DND-41 (cell line): ENCODE data around the gene UBE2D2.

ENCODE experiments used
- ATAC-seq: fragments of 200-7000 bp; cut with Tn5 transposase; 3 replicates; pipeline ENCODE4 v1.9.1; 2021; ENCODE audit warnings: low read depth; ENCODE audit not compliant: insufficient read depth
- DNase-seq: peaks from one replicate; pipeline ENCODE4 v3.0.0-alpha.2; 2020
- H2AFZ ChIP-seq: 2 replicates; pipeline ENCODE4 v1.6.0; 2012; ENCODE audit warnings: low read depth, low read length
- H3K27ac ChIP-seq: 2 replicates; pipeline ENCODE4 v1.5.1; 2012; ENCODE audit warnings: low read length, inconsistent platforms
- H3K27me3 ChIP-seq: fragments of 200-600 bp; sonication (generic); 2 replicates; pipeline ENCODE4 v1.6.0; 2012; ENCODE audit warnings: low read length, mild to moderate bottlenecking, inconsistent platforms; ENCODE audit not compliant: insufficient read depth, poor library complexity
- H3K36me3 ChIP-seq: 2 replicates; pipeline ENCODE4 v1.5.1; 2012; ENCODE audit warnings: low read length, inconsistent platforms; ENCODE audit not compliant: insufficient read depth
- H3K4me1 ChIP-seq: 2 replicates; pipeline ENCODE4 v1.5.1; 2012; ENCODE audit warnings: mild to moderate bottlenecking, low read length; ENCODE audit not compliant: insufficient read depth
- H3K4me2 ChIP-seq: 2 replicates; pipeline ENCODE4 v1.6.0; 2012; ENCODE audit warnings: mild to moderate bottlenecking, moderate library complexity, low read length, inconsistent platforms; ENCODE audit not compliant: insufficient read depth
- H3K4me3 ChIP-seq, 2 experiments: fragments of 200-600 bp in 1 of 2; shearing (Covaris generic) in 1 of 2; 2 replicates each; pipeline ENCODE4 v1.5.1; 2012 to 2016; ENCODE audit warnings: inconsistent platforms in 2 of 2, low read length in 2 of 2, mild to moderate bottlenecking in 2 of 2, low read depth in 1 of 2, moderate library complexity in 1 of 2
- H3K79me2 ChIP-seq: 2 replicates; pipeline ENCODE4 v1.6.0; 2012; ENCODE audit warnings: low read length, inconsistent platforms; ENCODE audit not compliant: insufficient read depth
- H3K9ac ChIP-seq: 2 replicates; pipeline ENCODE4 v1.6.0; 2012; ENCODE audit warnings: low read depth, mild to moderate bottlenecking, inconsistent platforms, low read length, moderate library complexity
- H3K9me3 ChIP-seq: 2 replicates; pipeline ENCODE4 v1.5.1; 2012; ENCODE audit warnings: low read length, moderate library complexity, mild to moderate bottlenecking, inconsistent platforms; ENCODE audit not compliant: insufficient read depth, severe bottlenecking
- H4K20me1 ChIP-seq: 2 replicates; pipeline ENCODE4 v1.6.0; 2012; ENCODE audit warnings: low read length; ENCODE audit not compliant: insufficient read depth
- CTCF ChIP-seq: IDR thresholded peaks from 2 replicates; pipeline ENCODE4 v1.5.1; 2012; ENCODE audit warnings: borderline replicate concordance, low read length, moderate library complexity, mild to moderate bottlenecking; ENCODE audit not compliant: poor library complexity, severe bottlenecking; ENCODE audit errors: extremely low read depth
- EZH2 ChIP-seq: IDR thresholded peaks from 3 replicates; pipeline ENCODE4 v1.6.1; 2012; ENCODE audit warnings: borderline replicate concordance, low read depth, mild to moderate bottlenecking, moderate library complexity, low read length, inconsistent platforms; ENCODE audit not compliant: severe bottlenecking

UBE2D2 gene

DNA sequence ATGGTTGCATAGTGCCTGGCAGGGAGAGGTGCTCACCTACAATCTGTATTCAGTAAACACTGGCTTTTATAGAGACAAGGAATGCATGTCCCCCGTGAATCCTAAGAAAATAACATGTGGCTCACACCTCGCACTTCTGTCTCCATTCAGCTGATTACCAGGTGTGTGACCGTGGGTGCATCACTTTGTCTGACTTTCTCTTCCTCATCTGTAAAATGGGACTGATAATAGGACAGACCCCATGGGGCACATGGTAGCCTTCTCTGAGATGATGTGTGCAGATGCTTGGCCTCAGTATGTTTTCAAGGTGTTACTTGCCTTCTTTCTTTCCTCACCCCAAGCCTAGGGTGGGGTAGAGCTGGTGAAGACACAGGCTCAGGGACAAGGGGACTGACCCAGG is 93.3 kb downstream of the UBE2D2 start:
- H3K27ac ChIP-seq, result no peak overlapping the region
- H3K4me3 ChIP-seq, result no peak overlapping the region
- peaks cover 16% of the 10 kb centered on the region for H3K27me3 ChIP-seq
- H2AFZ ChIP-seq, result no peak overlapping the region
- TF ChIP-seq CTCF, result no peak
- no peak for TF ChIP-seq EZH2
- no peak overlapping the region for H3K9ac ChIP-seq
- DNase-seq (no peak), ATAC-seq (no peak)
- peaks cover 82% of the 10 kb centered on the region for H4K20me1 ChIP-seq
- peaks cover 73% of the 10 kb centered on the region for H3K4me1 ChIP-seq
- no peaks in the 10 kb centered on the region for H3K9me3 ChIP-seq
- no peak overlapping the region for H3K4me2 ChIP-seq
- peaks cover 98% of the 10 kb centered on the region for H3K79me2 ChIP-seq
- no peaks in the 10 kb centered on the region for H3K36me3 ChIP-seq

- Histone ChIP-seq H4K20me1 (peaks cover 85% of the 10 kb centered on the region), H3K27me3 (peaks cover 11% of the 10 kb centered on the region), H3K27ac (no peak overlapping the region), H3K36me3 (no peaks in the 10 kb centered on the region), H3K9me3 (no peaks in the 10 kb centered on the region), H3K9ac (no peak overlapping the region), H3K4me2 (no peak overlapping the region), H2AFZ (no peak overlapping the region), H3K79me2 (peaks cover 98% of the 10 kb centered on the region), H3K4me1 (peaks cover 68% of the 10 kb centered on the region), H3K4me3 (no peak overlapping the region)
- no peak for TF ChIP-seq EZH2
- DNase-seq (no peak), ATAC-seq (no peak)
These were observed 93.8 kb downstream of the UBE2D2 start for GRCh38 chr5:139654871-139655491.

DNA sequence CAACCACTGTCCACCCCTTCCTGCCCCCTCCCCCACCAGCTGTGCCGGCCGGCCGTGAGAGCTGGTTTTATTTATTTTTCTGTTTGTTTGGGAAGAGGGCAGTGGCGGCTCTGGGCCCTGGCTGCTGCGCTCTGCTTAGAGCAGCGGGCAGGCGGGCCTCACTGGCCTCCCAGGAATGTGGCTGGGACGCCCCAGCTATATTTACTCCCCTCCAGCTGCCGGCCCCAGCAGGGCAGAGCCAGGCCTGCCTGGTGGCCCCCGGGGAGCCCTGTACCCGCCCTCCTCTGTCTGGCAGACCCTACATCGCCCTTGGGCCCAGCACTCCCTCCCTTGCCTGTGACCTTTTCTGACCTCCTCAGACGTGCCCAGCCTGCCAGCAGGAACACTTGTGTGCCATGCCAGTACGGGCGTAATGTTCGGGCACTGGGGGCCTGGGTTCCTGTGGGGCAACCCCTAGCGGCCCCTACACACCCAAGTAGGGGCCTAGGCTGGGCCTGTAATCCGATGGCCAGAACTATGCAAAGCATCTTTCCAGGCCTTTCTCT is 94.7 kb downstream of the UBE2D2 start:
- Histone ChIP-seq H3K9ac (no peak overlapping the region), H3K27ac (peak overlapping the region; percentile 5; the same call in 1 of the 2 replicates), H3K4me1 (peaks cover 60% of the 10 kb centered on the region), H4K20me1 (peaks cover 86% of the 10 kb centered on the region), H3K79me2 (peaks cover 97% of the 10 kb centered on the region), H3K36me3 (no peaks in the 10 kb centered on the region), H3K4me3 (no peak overlapping the region), H3K4me2 (no peak overlapping the region), H3K9me3 (no peaks in the 10 kb centered on the region), H3K27me3 (peaks cover 2% of the 10 kb centered on the region), H2AFZ (no peak overlapping the region)
- ATAC-seq, result no peak
- DNase-seq, result no peak
- TF ChIP-seq EZH2, result no peak
- no peak for TF ChIP-seq CTCF
